ENCODE measurements around the gene RCOR2.
A peak's percentile ranks its signal among the peaks of the same experiment; 100 is the strongest.

Gene RCOR2

DNA sequence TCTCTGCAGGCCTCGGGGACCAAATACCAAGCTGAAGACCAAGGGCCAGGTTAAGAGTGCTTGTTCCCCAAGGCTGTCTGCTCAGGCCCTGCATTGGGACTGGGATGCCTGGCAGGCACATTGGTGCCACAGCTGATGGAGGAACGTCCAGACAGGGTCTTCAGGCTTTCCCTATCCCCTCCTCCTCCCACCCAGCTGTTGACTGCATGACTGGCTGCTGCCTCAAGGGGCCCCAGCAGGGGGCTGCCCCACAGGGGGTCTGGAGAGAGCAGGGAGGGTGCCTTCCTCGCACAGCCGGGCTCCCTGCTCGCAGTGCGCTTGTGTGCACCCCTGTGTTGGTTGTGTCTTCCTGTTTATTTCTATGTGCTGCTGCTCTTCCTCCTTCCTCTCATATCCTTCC, 9.9 kb downstream of the RCOR2 start:
- no peak for DNase-seq (ENCODE audit: low spot score)

DNA sequence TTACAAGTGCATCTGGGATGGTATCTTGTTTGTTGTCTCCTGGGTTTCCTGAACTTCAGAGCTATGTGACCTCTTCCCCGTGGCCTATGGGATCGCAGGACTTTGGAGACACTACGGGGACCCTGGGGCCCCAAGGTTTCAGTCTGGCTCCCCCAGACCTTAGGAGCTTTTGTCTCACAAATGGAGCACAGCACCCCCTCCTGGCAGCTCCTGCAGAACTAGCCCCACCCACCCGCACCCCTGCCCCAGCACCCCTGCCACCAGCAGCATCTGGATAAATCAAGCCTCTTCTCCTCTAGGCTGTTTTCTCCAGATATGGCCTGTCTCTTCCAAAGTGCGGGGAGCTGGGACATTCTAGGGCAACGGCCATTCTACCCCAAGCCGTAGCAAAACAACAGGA, 10.4 kb downstream of the RCOR2 start:
- no peak for DNase-seq (ENCODE audit: low spot score)

DNA sequence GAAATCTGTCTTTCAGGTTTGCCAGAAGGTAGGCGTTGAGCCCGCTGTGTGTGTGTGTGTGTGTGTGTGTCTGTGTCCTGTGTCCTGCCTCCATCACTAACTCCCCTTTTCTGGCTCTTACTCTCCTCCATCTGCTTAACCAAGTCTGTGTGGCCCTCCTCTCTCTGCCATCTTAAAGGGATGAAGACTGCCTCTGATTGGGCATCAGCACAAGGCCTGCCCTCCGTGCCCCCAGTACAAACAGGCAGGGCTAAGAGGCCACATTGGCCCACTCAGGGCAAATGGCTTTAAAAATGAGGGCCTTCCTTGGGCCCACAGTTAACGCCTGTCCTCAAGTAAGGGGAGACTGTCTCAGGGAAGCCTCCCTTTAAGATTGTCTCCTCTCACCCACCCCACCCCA, 10.9 kb downstream of the RCOR2 start:
- no peak for DNase-seq (ENCODE audit: low spot score)

DNA sequence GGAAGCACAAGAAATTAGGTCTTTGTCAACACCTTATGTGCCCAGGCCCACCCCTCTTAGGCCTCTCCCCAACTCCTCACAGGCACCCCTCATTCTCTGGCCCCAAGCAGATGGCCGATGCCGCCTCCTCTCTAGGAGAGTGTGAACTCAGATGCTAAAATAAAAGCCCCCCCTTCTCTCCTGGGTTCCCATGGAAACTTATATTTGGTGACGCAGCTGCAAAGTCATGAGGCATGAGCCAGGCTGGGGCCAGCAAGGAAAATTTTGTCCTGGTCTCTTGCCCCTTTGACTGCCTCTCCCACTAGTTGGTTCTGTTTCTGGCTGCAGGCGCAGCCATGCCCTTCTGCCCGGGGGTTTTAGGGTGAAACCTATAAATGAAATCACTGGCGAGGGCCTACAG, 11.8 kb downstream of the RCOR2 start:
- peak; percentile 67 for DNase-seq (ENCODE audit: low spot score)

DNA sequence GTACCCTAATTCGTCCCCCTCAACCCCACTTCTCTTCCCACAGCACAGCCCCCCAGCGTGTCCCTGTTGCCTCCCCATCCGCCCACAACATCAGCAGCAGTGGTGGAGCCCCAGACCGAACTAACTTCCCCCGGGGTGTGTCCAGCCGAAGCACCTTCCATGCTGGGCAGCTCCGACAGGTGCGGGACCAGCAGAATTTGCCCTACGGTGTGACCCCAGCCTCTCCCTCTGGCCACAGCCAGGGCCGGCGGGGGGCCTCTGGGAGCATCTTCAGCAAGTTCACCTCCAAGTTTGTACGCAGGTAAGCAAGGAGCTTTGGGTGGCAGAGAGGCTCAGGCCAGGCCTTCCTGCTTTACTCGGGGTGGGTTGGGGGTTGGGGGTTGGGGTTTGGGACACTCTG, 12.2 kb downstream of the RCOR2 start:
- DNase-seq (ENCODE audit: low spot score): no peak

DNA sequence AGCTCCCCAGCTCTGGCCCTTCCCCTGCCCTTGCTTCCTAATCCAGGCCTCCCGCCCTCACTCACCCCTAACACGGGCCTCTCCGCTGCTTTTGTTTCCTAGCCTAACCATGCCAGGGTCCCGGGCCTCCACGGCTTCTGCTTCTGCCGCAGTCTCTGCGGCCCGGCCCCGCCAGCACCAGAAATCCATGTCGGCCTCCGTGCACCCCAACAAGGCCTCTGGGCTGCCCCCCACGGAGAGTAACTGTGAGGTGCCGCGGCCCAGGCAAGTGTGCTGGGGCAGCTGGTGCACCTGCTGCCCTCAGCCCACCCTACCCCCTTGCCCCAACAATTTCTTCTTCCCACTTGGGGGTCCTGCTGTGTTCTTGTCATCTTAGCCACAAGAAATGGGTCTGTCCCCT, 13.1 kb downstream of the RCOR2 start:
- DNase-seq (ENCODE audit: low spot score): no peak

DNA sequence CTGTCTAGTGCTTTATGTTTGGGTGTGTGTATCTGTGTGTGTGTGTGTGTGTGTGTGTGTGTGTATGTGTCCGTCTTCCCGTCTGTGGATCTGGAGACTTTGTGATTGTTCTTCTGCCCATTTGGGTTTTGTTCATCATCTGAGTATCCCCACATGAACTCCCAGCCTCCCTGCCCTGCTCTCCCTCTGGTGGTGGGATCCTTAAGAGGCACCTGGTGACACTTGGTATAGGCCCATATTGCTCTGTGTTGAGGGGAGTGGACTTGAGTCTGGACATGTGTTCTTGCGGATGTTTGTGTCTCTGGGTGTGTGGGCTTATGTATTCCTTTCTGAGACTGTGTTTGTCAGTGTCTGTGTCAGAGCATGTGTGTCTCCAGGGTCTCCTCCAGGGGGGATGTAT, 15.3 kb downstream of the RCOR2 start:
- no peak for DNase-seq (ENCODE audit: low spot score)

DNA sequence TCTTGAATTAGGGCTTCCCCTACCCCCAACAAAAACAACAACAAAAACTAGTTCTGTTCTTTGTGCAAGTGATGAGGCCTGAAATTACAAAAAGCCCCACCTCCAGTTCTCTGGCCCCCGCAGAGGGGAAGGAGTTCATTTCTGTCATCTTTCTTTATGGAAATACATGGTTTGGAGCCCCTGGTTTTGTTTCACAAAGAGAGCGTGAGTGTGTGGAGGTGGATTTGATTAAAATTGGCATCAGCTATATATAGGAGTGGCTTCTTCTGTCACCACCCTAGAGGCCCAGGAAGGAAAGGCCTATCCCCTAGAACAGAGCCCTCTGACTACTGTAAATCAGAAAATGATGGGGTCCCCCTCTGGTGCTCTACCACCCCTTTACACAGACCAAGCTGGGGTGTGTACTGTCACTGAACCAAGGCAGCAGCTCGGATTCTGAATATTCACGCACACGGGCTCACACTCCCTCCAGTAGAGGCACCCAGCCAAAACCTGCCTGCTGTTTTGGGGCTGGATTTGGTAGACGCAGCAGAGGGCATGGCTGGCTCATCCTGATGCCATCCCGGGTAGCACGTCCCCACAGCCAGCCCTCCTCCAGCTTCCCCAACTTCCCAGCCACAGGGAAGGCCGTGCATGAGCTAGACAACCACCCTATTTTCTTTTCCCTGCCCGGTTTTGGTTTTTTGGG, 19.4 kb downstream of the RCOR2 start:
- peak; percentile 49 for DNase-seq (ENCODE audit: low spot score)

DNA sequence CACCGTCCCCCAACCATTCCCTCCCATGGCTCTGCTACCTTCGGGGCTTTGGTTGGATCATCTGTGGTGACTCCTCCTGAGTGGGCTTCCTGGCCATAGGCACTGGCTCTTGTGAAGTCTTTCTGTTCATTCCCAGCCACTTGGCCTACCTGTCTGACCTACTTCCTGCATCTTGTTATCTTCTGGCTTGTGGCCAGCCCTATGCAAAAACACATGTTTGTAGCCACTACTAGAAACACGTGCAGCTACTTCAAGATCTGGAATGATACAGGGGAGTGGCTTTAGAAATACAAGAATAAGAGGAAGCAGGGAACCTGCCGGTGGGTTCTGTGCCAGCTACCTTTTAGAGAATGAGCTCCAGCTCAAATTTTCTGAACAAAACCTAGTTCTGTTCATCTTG, 20.9 kb downstream of the RCOR2 start:
- DNase-seq (ENCODE audit: low spot score): no peak

DNA sequence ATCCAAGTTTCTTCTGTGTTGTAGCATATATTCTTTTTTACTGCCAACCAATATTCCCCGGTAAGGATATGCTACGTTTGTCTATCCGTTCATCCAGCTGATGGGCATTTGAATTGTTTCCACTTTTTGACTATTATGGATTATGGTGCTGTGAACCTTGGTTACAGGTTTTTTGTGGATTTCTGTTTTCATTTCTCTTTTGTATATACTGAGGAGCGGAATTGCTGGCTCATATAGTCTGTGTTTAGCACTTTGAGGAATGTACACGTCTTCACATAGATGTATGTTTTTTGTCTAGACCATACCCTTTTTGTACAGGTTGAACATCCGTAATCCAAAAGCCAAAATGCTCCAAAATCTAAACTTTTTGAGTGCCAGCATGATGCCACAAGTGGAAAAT, 23.6 kb downstream of the RCOR2 start:
- no peak for DNase-seq (ENCODE audit: low spot score)

DNA sequence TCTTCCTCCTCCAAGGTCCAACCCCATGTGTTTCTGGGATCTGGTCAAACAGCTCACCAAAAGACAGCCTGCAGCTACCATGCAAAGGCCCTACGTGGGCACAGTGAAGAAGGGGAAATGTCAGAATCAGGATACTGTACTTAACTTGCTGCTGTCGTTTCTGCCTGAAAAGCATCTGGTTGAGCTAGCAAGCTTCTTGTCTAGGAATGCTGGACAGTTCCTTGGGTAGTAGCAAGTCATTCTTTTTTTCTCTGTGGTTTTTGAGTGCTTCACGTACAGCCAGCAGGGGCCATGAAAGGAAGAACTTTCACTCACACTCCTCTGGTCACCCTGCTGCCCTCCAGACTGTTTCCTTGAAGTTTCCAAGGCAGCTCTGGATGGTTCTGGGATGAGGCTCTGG, 24.7 kb downstream of the RCOR2 start:
- DNase-seq (ENCODE audit: low spot score): no peak

DNA sequence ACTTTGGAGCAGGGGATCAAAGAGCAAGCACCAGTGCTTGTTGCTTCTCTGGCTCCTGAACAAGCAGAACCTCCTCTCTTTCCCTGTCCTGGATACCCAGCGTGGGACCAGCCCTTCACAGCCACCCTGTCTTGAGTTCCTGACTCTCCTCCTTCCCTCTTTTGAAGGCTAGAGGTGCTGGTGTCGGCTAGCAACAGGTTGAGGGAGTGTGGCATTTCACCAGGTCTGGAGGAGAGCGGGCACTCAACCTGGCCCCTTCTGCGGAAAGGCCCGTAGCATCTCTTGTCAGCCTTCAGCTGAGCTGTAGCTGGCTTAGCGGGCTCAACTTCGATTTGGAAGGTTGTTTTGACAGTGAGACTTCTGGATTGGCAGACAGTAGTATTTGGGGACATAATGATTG, 26.6 kb downstream of the RCOR2 start:
- no peak for DNase-seq (ENCODE audit: low spot score)

DNA sequence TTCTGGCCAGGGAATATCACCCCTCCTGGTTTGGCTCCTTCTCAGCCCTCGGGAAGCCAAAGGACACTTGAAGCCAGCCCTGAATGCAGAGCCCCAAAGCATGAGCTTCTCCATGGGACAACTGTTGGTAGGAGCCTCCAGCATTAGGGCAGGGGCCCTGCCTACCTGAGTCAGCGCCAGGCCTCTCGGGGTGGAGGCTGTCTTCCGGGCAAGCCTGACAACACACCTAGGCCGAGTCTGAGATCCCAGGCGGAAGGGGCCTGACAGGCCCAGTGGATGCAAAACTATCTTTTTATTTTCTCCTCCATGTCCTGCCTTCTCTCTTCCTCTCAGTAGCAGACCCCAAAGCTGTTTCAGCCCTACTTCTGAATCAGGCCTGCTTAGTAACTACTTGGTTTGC, 27.6 kb downstream of the RCOR2 start:
- DNase-seq (ENCODE audit: low spot score): no peak

DNA sequence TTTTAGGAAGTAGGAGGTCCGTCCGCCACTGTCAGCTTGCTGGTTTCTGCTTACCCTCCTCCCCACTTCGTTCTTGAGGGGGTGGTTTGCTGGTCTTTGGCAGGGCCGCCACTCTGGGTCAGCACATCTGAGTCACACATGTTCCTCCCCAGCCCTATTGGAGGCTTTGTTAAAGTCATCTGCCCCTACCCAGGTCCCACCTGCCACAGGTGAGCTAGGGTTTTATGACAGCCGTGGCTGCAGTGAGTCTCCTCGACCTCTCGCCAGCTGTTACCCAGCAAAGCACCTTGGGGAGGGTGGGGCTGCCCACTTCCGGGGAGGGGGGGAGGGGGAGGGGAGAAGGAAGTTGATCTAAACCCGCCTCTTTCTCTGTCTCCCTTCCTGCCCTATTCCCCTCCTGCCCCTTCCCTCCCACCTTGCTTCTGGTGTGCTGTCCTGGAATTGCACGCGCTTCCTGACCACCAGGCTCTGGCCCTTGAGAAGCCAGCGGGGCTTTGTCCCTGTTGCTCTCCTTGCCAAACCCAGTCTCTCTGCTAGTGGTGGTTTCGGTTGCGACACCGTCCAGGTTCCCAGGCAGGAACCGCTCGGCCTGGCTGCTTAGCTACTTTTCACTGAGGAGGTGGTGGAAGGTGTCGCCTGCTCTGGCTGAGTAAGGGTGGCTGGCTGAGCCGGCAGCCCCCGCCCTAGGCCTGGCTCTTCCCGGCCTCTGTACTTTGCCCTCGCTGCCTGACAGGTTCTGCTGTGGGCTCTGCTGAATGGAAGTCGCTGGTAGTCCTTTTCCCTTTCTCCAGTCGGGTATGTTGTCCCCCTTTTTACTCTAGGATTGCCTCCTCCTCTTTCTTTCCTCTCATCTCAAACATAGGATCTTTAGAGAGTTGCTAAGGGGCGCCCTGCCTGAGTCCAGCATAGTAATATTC, 28.5 kb downstream of the RCOR2 start:
- peak; percentile 40 for DNase-seq (ENCODE audit: low spot score)

DNA sequence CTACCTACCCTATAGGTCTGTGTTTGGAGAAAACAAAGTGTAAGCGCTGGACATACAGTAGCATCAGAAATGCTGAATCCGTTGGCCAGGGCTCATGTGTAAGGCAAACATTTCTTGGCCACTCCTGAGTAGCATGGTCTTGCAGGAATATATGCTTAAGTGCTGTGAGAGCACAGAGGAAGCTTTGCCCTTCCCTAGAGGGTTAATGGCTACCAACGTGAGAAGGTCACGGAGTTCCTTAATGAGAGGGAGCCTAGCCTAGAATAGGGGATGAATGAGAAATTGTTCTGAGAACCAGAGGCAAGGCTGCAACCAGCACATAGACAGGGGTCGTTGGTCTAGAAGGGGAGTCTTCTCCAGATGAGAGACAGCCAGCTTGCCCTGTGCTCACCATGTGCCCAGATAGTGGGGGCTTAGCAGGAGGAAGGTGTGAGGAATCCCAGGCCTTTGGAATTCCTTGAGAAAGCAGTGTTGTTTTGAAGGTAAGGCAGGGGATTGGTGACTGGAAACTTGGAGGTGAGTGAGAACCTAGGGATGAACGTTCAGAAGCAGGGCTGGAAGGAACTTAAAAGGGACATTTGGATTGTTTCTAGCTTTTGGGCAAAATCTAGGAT, 29.5 kb downstream of the RCOR2 start:
- DNase-seq (ENCODE audit: low spot score): no peak

DNA sequence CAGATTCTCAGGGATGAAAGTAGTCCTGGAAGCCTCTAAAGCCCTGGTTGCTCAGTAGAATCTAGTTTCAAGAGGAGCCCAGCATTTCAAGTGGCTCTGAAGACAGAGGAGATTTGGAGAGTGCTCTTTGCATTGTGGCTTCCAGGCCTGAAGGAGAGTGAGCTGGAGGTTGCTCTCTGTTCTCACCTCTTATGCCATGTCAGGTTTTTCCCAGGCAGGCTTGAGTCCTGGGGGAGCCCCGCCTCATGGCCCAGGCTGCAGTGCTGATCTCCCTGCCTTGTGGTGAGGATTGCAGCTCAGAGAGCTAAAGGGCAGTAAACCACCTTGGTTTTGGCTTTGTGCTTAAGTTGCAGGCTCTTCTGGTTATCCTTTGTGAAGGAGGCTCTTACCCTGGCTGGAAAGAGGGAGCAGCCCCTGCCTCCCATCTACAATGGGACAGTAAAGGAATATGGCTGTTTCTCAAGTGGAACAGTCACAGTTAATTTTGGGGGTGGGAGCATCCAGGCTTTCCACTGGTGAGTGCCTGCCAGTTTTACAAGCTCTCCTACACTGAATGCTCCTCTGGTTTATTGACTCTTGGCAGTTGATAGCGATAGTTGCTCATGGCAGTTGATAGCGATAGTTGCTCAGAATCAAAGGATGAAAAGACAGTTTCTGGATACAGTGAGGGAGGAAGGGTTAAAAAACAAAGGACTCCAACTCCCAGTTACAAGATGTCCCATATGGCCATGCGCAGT, 32.6 kb downstream of the RCOR2 start:
- no peak for DNase-seq (ENCODE audit: low spot score)

DNA sequence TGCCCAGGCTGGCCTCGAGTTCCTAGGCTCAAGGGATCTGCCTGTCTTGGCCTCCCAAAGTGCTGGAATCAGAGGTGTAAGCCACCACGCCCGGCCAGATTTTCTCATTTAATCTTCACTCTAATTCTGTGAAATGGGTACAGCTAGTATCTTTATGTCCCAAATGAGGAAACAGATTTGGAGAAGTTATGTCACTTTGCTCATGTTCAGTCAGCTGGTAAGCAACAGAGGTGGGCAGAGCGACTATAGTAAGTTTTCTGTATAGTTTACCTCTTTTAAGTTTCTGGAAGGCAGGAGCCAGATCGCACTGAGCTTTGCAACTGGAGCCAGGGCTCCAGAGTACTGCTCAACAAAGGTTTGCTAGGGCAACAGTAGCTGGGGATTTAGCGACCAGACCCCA, 33.2 kb downstream of the RCOR2 start:
- DNase-seq (ENCODE audit: low spot score): no peak

DNA sequence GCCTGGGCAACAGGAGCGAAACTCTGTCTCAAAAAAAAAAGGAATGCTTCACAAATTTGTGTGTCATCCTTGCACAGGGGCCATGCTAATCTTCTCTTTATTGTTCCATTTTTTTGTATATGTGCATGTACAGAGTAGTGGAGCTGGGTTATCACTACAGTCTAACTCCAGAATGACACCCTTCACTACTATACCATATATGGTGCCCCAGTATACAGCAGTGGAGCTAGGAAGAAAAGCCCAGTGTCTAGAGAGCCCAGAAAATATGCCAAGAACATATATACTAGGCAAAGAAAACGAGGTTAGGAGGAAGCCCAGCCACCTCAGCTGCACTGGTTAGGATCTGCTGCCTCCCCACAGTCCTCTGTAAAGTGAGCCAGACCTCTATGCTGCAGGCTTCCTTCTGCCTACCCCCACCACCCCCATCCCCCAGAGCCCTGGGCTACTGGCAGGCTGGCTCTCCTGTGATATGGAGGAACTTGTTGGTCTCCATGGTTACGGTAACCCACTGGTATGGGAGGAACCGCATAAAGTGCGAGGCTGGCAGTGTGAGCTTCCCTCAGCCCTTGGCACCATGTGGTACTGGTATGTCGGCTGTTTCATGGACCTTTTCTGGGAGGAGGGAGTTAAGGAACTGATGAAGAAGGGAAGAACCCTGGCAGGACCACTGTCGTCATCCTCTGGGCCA, 34.3 kb downstream of the RCOR2 start:
- DNase-seq (ENCODE audit: low spot score): peak; percentile 75

DNA sequence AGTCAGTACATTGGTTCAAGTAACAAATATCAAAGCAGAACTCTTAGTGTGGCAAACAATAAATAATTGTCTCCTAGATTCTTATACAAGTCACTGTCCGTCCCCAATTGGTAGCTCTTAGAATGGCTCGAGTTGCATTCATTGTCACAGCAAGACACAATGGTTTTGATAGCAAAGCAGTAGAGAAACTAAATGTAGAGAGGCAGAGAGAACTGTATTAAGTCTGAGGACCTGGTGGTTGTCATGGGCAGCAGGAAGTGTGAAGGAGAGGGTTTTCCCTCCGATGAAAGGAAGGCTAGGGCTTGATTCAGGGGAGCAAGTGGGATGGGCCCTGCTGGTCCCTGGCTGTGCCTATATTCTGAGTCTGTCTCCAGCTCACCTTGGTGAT, 36.6 kb downstream of the RCOR2 start:
- DNase-seq (ENCODE audit: low spot score): no peak

DNA sequence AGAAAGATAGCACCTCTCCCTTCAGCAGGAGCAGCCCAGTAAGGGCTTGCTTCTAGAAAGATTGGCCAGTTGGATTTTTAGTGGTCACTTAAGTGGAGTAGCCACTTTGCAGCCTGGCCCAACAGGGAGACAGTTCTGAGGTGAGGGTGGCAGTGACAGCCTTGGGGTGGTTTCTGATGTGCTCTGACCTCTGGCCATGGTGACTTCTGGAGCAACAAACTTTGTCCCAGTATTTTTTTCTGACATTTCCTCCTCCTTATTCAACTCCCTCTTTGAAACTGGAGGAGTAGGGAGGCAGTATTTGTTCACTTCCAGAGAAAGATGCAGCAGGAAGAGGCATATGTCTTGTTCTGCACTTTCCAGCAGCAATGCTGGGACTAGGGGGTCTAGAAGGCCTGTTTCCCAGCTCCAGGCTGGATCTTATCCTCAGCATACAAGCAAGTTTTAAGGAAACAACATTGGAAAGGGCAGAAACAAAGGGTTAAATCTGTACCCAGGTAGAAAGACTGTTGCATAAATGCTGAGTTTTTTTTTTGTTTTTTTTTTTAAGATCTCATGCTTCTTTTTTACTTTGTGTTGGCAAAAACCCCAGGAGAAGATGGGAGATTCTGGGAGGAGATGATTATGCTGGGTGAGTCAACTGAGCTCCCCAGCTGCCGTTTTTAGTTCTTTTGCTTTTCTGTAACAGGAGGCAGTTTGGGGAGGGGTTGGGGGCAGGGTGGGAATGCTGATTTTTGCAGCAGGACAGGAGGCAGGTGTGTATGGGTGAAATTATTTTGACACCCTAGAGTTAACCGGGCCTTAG, 37.2 kb downstream of the RCOR2 start:
- DNase-seq (ENCODE audit: low spot score): no peak

DNA sequence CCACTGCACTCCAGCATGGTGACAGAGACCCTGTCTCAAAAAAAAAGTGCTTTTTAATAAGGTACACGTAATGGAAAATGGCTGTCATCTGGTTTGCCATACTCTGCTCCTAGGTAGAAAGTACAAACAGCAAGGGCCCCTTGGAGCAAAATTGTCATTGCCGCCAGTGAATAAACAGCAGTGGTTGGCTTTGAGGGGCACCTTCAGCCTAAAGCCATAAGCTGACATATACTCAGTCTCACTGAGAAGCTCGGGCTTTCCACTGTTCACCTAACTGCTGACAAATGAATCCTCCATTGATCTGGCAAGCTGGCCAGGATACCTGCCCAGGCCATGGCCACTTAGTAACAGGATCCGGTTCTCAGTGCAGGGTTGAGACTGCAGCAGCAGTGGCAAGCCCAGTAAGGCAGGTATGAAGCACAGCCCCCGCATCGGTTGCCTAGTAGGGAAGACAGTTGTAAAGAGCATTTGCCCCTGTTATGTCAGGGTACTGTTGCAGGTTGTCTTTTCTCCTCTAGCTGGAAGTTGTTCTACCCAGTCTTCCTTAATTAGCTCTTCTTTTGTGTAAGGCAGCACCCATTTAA, 39.2 kb downstream of the RCOR2 start:
- DNase-seq (ENCODE audit: low spot score): no peak

All from Ammon's horn (tissue), 1 donor.